HepG2 (cell line): ENCODE measurements around the gene CLPTM1L. TPM values are rescaled to one million over a fixed set of nuclear protein-coding genes. Genes with fewer than 3 reads are reported as not detected.
A peak's percentile ranks its signal among the peaks of the same experiment; 100 is the strongest.

Source experiments
- ATAC-seq: fragments of 200-7000 bp; cut with Tn5 transposase; 3 replicates; pipeline ENCODE4 v1.9.1; 2020; ENCODE audit warnings: mild to moderate bottlenecking, moderate library complexity
- BruUV-seq: library from RNA; stranded (reverse); fragments of 400-500 nt; replicated peaks from 2 replicates; lab custom pipeline; 2021; lab: Mats Ljungman, UMichigan
- CTCF ChIA-PET: fragments of 300-600 bp; formaldehyde crosslinking; extraction: SDS; loops from one replicate; lab custom pipeline; 2021; ENCODE audit warnings: low total read pairs, inconsistent platforms, low intra/inter-chr PET ratio; lab: Yijun Ruan, JAX
- POLR2A ChIA-PET: fragments of 350-600 bp; sonication (Branson Sonifier 250); formaldehyde crosslinking; loops from one replicate; lab custom pipeline; 2020; ENCODE audit warnings: antibody characterized with exemption, inconsistent platforms; lab: Yijun Ruan, JAX
- DNase-seq: peaks from one replicate; pipeline ENCODE4 v3.0.0-alpha.2; 2015; ENCODE audit warnings: low spot score
- FAIRE-seq: peaks from 3 replicates; lab custom pipeline; 2011; peaks lifted over from hg19 to GRCh38; lab: Jason Lieb, UNC
- H2AFZ ChIP-seq: one replicate; pipeline ENCODE4 v1.6.1; 2011; ENCODE audit warnings: low read length, inconsistent platforms
- H3K27ac ChIP-seq: fragments of 300-600 bp; 3 replicates; pipeline ENCODE4 v1.8.0; 2011; ENCODE audit warnings: mixed run types, mild to moderate bottlenecking, mixed read lengths, low read length, inconsistent platforms; ENCODE audit not compliant: insufficient read depth; ENCODE audit errors: extremely low read length
- H3K27me3 ChIP-seq, 2 experiments: fragments of 200-600 bp in 1 of 2; 2 replicates in 1 of 2; 3 replicates in 1 of 2; pipeline versions ENCODE4 v1.6.0 to v1.8.0; 2011; ENCODE audit warnings: low read length in 2 of 2, mild to moderate bottlenecking in 2 of 2, moderate library complexity in 2 of 2, inconsistent platforms in 1 of 2; ENCODE audit not compliant: insufficient read depth in 2 of 2, control insufficient read depth in 1 of 2
- H3K36me3 ChIP-seq, 2 experiments: fragments of 200-600 bp in 1 of 2; replicated peaks in 1 of 2; 2 replicates in 1 of 2; 3 replicates in 1 of 2; pipeline versions ENCODE4 v1.5.1 to v1.8.0; 2011; ENCODE audit warnings: low read length in 2 of 2, inconsistent platforms in 1 of 2; ENCODE audit not compliant: insufficient read depth in 2 of 2, control insufficient read depth in 1 of 2
- H3K4me1 ChIP-seq: 2 replicates; pipeline ENCODE4 v1.5.1; 2012; ENCODE audit warnings: low read length, inconsistent platforms; ENCODE audit not compliant: insufficient read depth
- H3K4me2 ChIP-seq: 2 replicates; pipeline ENCODE4 v1.6.0; 2011; ENCODE audit warnings: low read depth, low read length, inconsistent platforms
- H3K4me3 ChIP-seq, 3 experiments: fragments of 200-600 bp in 1 of 3; sonication (generic), shearing (Covaris generic) in 1 of 3; replicated peaks in 1 of 3; 2 replicates each; pipeline ENCODE4 v1.5.1; 2011 to 2016; ENCODE audit warnings: low read length in 3 of 3, inconsistent platforms in 2 of 3, low read depth in 2 of 3, mild to moderate bottlenecking in 2 of 3, control low read depth in 1 of 3, mixed read lengths in 1 of 3; ENCODE audit not compliant: insufficient read depth in 1 of 3
- H3K79me2 ChIP-seq: one replicate; pipeline ENCODE4 v1.6.1; 2011; ENCODE audit warnings: low read length, inconsistent platforms; ENCODE audit not compliant: insufficient read depth
- H3K9ac ChIP-seq: 2 replicates; pipeline ENCODE4 v1.6.0; 2011; ENCODE audit warnings: mild to moderate bottlenecking, low read depth, low read length, inconsistent platforms; ENCODE audit not compliant: insufficient read depth
- H3K9me3 ChIP-seq: 2 replicates; pipeline ENCODE4 v1.5.1; 2012; ENCODE audit warnings: mild to moderate bottlenecking, low read length
- H4K20me1 ChIP-seq: 2 replicates; pipeline ENCODE4 v1.6.0; 2011; ENCODE audit warnings: inconsistent platforms, mild to moderate bottlenecking, low read length, moderate library complexity; ENCODE audit not compliant: insufficient read depth
- AGO2 ChIP-seq: fragments of 200-400 bp; formaldehyde crosslinking; optimal IDR thresholded peaks from 2 replicates; pipeline ENCODE3; 2017; ENCODE audit warnings: mild to moderate bottlenecking, low read depth, low read length, moderate library complexity
- KLF13 ChIP-seq: sonication (generic); formaldehyde crosslinking; IDR thresholded peaks from 2 replicates; pipeline ENCODE4 v1.4.0; 2020; ENCODE audit warnings: mild to moderate bottlenecking, missing genetic modification reagents
- RBFOX2 ChIP-seq: fragments of 200-400 bp; formaldehyde crosslinking; IDR thresholded peaks from 2 replicates; pipeline ENCODE4 v1.6.1; 2017; ENCODE audit warnings: low read depth, mild to moderate bottlenecking, low read length
- SMC3 ChIP-seq: IDR thresholded peaks from 2 replicates; pipeline ENCODE4 v1.6.1; 2011; ENCODE audit warnings: low read length, improper control_type of control experiment
- TBP ChIP-seq: sonication (generic); formaldehyde crosslinking; IDR thresholded peaks from 2 replicates; pipeline ENCODE4 v1.5.0; 2020; ENCODE audit warnings: missing genetic modification reagents
- WGBS: methylation state at CpG from one replicate; pipeline ENCODE4 v1.1.6; 2017; ENCODE audit warnings: low lambda C conversion rate; 5-methylcytosine and 5-hydroxymethylcytosine counted together
- in situ Hi-C: cut with HindIII; loops from 2 replicates; pipeline ENCODE4 v1.10.0; 2017; ENCODE audit warnings: low pct_unique_long_range_greater_than_20kb; ENCODE audit not compliant: extremely low pct_ligation_motif_present
- intact Hi-C: fragments of 100-400 bp; cut with micrococcal nuclease; formaldehyde crosslinking; loops from one replicate; pipeline ENCODE4 v1.10.0; 2022; ENCODE audit not compliant: unreplicated experiment
- polyA plus RNA-seq, 8 experiments: library from polyadenylated mRNA; depleted of rRNA in 3 of 8; stranded (reverse) in 7 of 8; unstranded in 1 of 8; fragments of >200 nt; fragmentation: Illumina TruSeq in 4 of 8; extraction: Trizol in 4 of 8; gene quantifications; 2 replicates each; pipeline versions ENCODE4 v1.2.1 to v1.2.3, GENCODE V29; 2011 to 2016; ENCODE audit warnings: low read depth in 4 of 8, missing spikeins in 1 of 8, mixed read lengths in 1 of 8; ENCODE audit not compliant: insufficient read depth in 1 of 8
- total RNA-seq, 5 experiments: library from RNA; depleted of rRNA; stranded (reverse); fragments of >200 nt; fragmentation: Illumina TruSeq; extraction: Trizol; gene quantifications; 2 replicates each; pipeline ENCODE4 v1.2.3, GENCODE V29; 2016; ENCODE audit warnings: low read depth in 1 of 5
- TF ChIP-seq, protein P1 (sequence below): sonication (generic); formaldehyde crosslinking; IDR thresholded peaks from 2 replicates; pipeline ENCODE4 v1.8.1; 2022; ENCODE audit warnings: low read depth, mild to moderate bottlenecking, missing genetic modification reagents

CLPTM1L gene
- total and polyA plus RNA-seq, 2 of the 13 experiments (the other 11 are each of a cell fraction or from before 2014, with no cell fraction given), result 80.3 to 124 TPM

GRCh38 chr5:1318659-1319251 lies 26.1 kb downstream of the CLPTM1L start:
- TF ChIP-seq AGO2, result peak; percentile 11
- no peak for TF ChIP-seq TBP (CRISPR knock-in tag)
- TF ChIP-seq, all 625 proteins: peak for 1
- intact Hi-C loops, result no loop called here
- CTCF ChIA-PET, result no interaction called here
- Histone ChIP-seq H3K4me3 (no peak overlapping the region), H4K20me1 (no peaks in the 10 kb centered on the region), H3K27me3 (peaks cover 0 to 8% of the 10 kb centered on the region in 2 experiments; a peak in 2 of 5 replicates), H3K36me3 (peaks cover 20 to 38% of the 10 kb centered on the region in 2 experiments; a peak in 4 of 5 replicates), H2AFZ (no peak overlapping the region), H3K79me2 (no peaks in the 10 kb centered on the region), H3K4me2 (no peak overlapping the region), H3K9me3 (no peaks in the 10 kb centered on the region), H3K4me1 (peaks cover 20% of the 10 kb centered on the region), H3K27ac (no peak overlapping the region), H3K9ac (no peak overlapping the region)
- ATAC-seq, result no peak
- BruUV-seq, result no TSS peak
- in situ Hi-C loops, result no loop called here
- no peak for FAIRE-seq
- 97% methylated on average over 15 of the region's 29 CpGs for WGBS
- POLR2A ChIA-PET, result no interaction called here
- no peak for DNase-seq

DNA sequence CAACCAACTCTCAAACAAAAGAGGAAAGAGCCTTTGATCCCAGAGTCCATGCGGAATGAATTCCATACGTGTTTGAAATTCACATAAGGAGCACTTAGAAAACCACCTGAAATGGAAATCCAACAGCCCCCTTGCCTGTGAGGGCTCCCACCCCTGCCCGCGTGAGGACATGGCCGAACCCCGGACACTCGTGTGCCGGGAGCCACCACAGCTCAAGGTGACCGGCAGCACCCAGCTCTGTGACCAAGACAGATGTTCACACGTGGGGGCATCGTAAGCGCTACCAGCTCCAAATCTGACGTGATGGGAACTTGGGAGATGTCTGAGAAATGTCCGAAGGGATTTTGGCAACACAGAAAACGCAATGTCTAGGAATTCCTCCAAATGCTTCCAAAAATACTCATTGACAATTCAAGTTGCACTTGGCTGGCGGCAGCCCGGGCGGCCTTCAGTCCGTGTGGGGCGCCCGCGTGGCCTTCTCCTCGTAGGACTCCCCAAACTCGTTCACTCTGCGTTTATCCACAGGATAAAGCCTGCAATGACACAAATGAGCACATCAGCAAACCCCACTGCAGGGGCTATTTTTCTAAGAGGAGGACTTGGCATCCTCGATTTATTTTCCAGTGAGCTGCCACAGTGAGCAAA lies 26.9 kb downstream of the CLPTM1L start:
- Histone ChIP-seq H3K27ac (no peak overlapping the region), H3K4me2 (no peak overlapping the region), H3K9me3 (no peaks in the 10 kb centered on the region), H3K9ac (no peak overlapping the region), H2AFZ (no peak overlapping the region), H3K36me3 (peaks cover 15 to 38% of the 10 kb centered on the region in 2 experiments; a peak in 4 of 5 replicates), H4K20me1 (no peaks in the 10 kb centered on the region), H3K79me2 (no peaks in the 10 kb centered on the region), H3K4me1 (peaks cover 20% of the 10 kb centered on the region), H3K27me3 (peaks cover 0 to 12% of the 10 kb centered on the region in 2 experiments; a peak in 3 of 5 replicates), H3K4me3 (no peak overlapping the region)
- CTCF ChIA-PET, result no interaction called here
- FAIRE-seq, result no peak
- DNase-seq, result no peak
- 93% methylated on average over 26 of the region's 26 CpGs for WGBS
- intact Hi-C loops (no loop called here), in situ Hi-C loops (no loop called here)
- BruUV-seq, result TSS peak; percentile 51
- POLR2A ChIA-PET, result no interaction called here
- ATAC-seq, result no peak
- TF ChIP-seq SMC3, result no peak
- no peak for TF ChIP-seq KLF13 (CRISPR knock-in tag)
- TF ChIP-seq, protein P1, sequence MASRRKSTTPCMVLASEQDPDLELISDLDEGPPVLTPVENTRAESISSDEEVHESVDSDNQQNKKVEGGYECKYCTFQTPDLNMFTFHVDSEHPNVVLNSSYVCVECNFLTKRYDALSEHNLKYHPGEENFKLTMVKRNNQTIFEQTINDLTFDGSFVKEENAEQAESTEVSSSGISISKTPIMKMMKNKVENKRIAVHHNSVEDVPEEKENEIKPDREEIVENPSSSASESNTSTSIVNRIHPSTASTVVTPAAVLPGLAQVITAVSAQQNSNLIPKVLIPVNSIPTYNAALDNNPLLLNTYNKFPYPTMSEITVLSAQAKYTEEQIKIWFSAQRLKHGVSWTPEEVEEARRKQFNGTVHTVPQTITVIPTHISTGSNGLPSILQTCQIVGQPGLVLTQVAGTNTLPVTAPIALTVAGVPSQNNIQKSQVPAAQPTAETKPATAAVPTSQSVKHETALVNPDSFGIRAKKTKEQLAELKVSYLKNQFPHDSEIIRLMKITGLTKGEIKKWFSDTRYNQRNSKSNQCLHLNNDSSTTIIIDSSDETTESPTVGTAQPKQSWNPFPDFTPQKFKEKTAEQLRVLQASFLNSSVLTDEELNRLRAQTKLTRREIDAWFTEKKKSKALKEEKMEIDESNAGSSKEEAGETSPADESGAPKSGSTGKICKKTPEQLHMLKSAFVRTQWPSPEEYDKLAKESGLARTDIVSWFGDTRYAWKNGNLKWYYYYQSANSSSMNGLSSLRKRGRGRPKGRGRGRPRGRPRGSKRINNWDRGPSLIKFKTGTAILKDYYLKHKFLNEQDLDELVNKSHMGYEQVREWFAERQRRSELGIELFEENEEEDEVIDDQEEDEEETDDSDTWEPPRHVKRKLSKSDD (CRISPR knock-in tag), result no peak
- TF ChIP-seq RBFOX2, result no peak
